ENCODE measurements around the gene ZBTB17. TPM values are rescaled to one million over a fixed set of nuclear protein-coding genes. Genes with fewer than 3 reads are reported as not detected.

The ZBTB17 gene
- total RNA-seq, 1 experiment from 2014 or later = 32.0 TPM

DNA sequence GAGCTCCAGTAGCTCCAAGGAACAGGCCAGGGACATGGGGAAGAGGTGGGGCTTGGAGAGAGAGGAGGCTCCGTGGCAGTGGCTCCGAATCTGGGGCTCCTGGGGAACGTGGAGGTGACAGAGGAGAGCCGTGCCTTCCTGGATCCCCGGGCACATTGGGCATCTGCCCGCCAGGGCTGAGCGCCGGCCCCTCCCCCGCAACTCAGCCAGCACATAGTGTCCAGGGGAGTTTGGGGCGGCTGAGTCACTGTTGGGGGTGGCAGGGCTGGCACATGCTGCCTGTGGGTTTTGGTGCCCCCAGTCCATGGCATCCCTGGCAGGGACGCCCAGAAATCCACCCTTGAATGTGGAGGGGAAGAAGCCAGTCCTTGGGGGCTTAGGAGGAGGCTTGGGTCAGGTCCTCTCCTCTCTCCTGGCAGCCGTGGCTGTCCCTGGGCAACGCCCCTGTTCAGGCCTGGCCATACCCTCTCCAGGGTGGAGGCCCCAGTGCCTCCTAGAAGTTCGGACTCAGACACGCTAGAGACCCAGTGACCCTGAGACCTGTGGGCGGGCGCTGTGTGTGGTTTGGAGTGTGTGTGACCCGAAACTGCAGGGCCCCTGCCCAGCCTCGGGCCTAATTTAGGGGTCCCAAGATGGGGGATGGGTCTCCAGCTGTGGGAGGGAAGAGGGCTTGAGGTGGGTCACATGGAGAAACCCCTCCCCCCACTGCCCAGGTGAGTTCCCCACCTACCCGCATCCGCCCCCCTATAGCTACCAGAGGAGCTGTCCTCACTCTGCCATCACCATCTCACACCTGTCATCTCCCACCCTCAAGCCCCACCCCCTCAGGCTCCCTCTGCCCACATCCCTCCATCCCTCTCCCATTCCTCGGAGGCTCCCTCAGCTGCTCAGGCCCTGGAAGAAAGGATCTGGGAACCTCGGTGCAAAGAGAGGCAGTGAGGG is 40.3 kb upstream of the ZBTB17 start (continued):
- TF ChIP-seq FOXJ3 (CRISPR knock-in tag; IDR thresholded peaks at IDR 0.05; ENCODE audit: borderline replicate concordance) (no peak), SOX15 (CRISPR knock-in tag; IDR thresholded peaks at IDR 0.05) (no peak)
- TF ChIP-seq, protein P1, sequence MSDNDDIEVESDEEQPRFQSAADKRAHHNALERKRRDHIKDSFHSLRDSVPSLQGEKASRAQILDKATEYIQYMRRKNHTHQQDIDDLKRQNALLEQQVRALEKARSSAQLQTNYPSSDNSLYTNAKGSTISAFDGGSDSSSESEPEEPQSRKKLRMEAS (CRISPR knock-in tag; IDR thresholded peaks at IDR 0.05) = no peak

DNA sequence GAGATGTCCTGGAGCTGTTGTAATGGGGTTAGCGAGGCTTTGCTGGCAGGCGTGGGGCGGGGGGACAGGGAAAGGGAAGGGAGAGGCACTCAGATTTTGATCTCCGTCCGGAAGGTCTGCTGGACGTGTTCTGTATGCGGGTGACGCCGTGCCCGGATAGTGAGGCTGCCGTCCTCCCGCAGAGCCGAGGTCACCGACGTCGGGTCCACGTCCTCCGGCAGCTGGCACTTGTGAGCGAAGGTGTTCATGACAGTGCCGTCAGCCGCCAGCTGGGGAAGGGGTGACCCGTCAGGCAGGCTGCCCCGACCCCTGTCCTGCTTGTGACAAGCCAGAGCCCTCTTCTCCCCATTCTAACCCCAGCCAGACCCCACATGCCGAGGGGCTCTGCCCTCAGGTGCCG is 39.6 kb upstream of the ZBTB17 start:
- ChIA-PET CTCF (interaction anchor here (0.8 to 4.1 kb wide), 4 partner anchors 10 to 17 kb away, joined by 4 to 18 read pairs (median 11); no protein-coding TSS in a partner anchor), POLR2A (no interaction called here)
- Mint-ChIP-seq H3K4me3 (no peak overlapping the region), H3K36me3 (no peaks in the 10 kb centered on the region), H3K27ac (no peak overlapping the region), H3K9me3 (no peaks in the 10 kb centered on the region), H3K27me3 (ENCODE audit: low read depth) (peaks cover 8% of the 10 kb centered on the region), H3K4me1 (peaks cover 69% of the 10 kb centered on the region)
- DNase-seq (ENCODE audit: low spot score) (no peak), ATAC-seq (no peak)
- TF ChIP-seq, protein P2, sequence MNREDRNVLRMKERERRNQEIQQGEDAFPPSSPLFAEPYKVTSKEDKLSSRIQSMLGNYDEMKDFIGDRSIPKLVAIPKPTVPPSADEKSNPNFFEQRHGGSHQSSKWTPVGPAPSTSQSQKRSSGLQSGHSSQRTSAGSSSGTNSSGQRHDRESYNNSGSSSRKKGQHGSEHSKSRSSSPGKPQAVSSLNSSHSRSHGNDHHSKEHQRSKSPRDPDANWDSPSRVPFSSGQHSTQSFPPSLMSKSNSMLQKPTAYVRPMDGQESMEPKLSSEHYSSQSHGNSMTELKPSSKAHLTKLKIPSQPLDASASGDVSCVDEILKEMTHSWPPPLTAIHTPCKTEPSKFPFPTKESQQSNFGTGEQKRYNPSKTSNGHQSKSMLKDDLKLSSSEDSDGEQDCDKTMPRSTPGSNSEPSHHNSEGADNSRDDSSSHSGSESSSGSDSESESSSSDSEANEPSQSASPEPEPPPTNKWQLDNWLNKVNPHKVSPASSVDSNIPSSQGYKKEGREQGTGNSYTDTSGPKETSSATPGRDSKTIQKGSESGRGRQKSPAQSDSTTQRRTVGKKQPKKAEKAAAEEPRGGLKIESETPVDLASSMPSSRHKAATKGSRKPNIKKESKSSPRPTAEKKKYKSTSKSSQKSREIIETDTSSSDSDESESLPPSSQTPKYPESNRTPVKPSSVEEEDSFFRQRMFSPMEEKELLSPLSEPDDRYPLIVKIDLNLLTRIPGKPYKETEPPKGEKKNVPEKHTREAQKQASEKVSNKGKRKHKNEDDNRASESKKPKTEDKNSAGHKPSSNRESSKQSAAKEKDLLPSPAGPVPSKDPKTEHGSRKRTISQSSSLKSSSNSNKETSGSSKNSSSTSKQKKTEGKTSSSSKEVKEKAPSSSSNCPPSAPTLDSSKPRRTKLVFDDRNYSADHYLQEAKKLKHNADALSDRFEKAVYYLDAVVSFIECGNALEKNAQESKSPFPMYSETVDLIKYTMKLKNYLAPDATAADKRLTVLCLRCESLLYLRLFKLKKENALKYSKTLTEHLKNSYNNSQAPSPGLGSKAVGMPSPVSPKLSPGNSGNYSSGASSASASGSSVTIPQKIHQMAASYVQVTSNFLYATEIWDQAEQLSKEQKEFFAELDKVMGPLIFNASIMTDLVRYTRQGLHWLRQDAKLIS (CRISPR knock-in tag; IDR thresholded peaks at IDR 0.05; ENCODE audit: borderline replicate concordance) = no peak
- TF ChIP-seq, protein P3, sequence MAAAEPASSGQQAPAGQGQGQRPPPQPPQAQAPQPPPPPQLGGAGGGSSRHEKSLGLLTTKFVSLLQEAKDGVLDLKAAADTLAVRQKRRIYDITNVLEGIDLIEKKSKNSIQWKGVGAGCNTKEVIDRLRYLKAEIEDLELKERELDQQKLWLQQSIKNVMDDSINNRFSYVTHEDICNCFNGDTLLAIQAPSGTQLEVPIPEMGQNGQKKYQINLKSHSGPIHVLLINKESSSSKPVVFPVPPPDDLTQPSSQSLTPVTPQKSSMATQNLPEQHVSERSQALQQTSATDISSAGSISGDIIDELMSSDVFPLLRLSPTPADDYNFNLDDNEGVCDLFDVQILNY (CRISPR knock-in tag; IDR thresholded peaks at IDR 0.05) = no peak
- TF ChIP-seq GTF2I (CRISPR knock-in tag; conservative IDR thresholded peaks at IDR 0.05) (no peak), ETV6 (CRISPR knock-in tag; IDR thresholded peaks at IDR 0.05) (no peak), ATF1 (CRISPR knock-in tag; IDR thresholded peaks at IDR 0.05) (no peak), OVOL2 (CRISPR knock-in tag; IDR thresholded peaks at IDR 0.05; ENCODE audit: borderline replicate concordance) (no peak), HMGA2 (CRISPR knock-in tag; IDR thresholded peaks at IDR 0.05) (no peak), CREM (CRISPR knock-in tag; IDR thresholded peaks at IDR 0.05) (no peak)
- TF ChIP-seq, protein P4, sequence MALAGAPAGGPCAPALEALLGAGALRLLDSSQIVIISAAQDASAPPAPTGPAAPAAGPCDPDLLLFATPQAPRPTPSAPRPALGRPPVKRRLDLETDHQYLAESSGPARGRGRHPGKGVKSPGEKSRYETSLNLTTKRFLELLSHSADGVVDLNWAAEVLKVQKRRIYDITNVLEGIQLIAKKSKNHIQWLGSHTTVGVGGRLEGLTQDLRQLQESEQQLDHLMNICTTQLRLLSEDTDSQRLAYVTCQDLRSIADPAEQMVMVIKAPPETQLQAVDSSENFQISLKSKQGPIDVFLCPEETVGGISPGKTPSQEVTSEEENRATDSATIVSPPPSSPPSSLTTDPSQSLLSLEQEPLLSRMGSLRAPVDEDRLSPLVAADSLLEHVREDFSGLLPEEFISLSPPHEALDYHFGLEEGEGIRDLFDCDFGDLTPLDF (CRISPR knock-in tag; IDR thresholded peaks at IDR 0.05) = no peak
- TF ChIP-seq, protein P5, sequence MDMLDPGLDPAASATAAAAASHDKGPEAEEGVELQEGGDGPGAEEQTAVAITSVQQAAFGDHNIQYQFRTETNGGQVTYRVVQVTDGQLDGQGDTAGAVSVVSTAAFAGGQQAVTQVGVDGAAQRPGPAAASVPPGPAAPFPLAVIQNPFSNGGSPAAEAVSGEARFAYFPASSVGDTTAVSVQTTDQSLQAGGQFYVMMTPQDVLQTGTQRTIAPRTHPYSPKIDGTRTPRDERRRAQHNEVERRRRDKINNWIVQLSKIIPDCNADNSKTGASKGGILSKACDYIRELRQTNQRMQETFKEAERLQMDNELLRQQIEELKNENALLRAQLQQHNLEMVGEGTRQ (CRISPR knock-in tag; IDR thresholded peaks at IDR 0.05) = no peak
- TF ChIP-seq, protein P6, sequence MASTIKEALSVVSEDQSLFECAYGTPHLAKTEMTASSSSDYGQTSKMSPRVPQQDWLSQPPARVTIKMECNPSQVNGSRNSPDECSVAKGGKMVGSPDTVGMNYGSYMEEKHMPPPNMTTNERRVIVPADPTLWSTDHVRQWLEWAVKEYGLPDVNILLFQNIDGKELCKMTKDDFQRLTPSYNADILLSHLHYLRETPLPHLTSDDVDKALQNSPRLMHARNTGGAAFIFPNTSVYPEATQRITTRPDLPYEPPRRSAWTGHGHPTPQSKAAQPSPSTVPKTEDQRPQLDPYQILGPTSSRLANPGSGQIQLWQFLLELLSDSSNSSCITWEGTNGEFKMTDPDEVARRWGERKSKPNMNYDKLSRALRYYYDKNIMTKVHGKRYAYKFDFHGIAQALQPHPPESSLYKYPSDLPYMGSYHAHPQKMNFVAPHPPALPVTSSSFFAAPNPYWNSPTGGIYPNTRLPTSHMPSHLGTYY (CRISPR knock-in tag; IDR thresholded peaks at IDR 0.05) = no peak

All from WTC11 (cell line).